Measurements from ENCODE around the gene TBRG4. TPM values are rescaled to one million over a fixed set of nuclear protein-coding genes. Genes with fewer than 3 reads are reported as not detected.

Gene TBRG4
- polyA plus RNA-seq, 2 donors: 38.3 to 41.6 TPM

DNA sequence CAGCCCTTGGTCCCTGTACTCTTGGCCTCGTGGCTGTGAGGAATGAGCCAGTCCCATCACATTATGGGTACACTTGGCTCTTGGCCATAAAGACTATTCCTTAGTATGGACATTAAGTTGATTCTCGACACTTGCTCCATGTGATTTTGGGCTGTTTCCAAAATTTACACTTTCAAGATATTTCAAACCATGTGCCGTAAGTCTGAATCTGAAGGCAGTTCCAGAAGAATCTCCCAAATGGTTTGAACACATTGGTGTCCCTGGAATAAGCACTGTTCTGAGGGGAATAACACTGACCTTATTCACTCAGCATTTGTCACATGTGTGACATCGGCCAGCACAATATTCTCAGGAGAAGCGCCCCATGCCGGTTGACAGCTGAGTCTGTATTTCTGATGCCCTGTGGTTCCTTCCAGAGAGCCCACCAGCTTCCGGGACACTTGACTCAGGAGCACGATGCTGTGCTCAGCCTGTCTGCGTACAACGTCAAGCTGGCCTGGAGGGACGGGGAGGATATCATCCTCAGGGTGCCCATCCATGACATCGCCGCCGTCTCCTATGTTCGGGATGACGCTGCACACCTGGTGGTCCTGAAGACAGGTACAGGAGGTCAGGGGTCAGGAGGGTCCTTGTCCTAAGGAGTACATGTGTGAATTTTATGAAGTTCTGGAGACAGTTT is 47.3 kb downstream of the TBRG4 start:
- H3K36me3 ChIP-seq (ENCODE audit: control insufficient read depth in 2 of 2, insufficient read depth in 2 of 2, low read length in 1 of 2): peaks cover 7 to 42% of the 10 kb centered on the region in 2 donors
- H3K9me3 ChIP-seq (ENCODE audit: control insufficient read depth in 2 of 2, insufficient read depth in 1 of 2, low read depth in 1 of 2, low read length in 1 of 2): no peaks in the 10 kb centered on the region
- H3K4me3 ChIP-seq (ENCODE audit: low read depth in 1 of 2, low read length in 2 of 2): no peak overlapping the region
- no peaks in the 10 kb centered on the region for H3K27me3 ChIP-seq (ENCODE audit: control insufficient read depth in 1 of 2, insufficient read depth in 2 of 2, low read length in 2 of 2)
- 89 to 94% methylated on average over 16 of the region's 16 CpGs for WGBS, 2 donors
- H3K4me1 ChIP-seq (ENCODE audit: control insufficient read depth in 2 of 2, insufficient read depth in 2 of 2, low read length in 1 of 2): peaks cover 0 to 8% of the 10 kb centered on the region in 2 donors
- H3K27ac ChIP-seq (ENCODE audit: low read depth in 2 of 2, low read length in 1 of 2): no peak overlapping the region

DNA sequence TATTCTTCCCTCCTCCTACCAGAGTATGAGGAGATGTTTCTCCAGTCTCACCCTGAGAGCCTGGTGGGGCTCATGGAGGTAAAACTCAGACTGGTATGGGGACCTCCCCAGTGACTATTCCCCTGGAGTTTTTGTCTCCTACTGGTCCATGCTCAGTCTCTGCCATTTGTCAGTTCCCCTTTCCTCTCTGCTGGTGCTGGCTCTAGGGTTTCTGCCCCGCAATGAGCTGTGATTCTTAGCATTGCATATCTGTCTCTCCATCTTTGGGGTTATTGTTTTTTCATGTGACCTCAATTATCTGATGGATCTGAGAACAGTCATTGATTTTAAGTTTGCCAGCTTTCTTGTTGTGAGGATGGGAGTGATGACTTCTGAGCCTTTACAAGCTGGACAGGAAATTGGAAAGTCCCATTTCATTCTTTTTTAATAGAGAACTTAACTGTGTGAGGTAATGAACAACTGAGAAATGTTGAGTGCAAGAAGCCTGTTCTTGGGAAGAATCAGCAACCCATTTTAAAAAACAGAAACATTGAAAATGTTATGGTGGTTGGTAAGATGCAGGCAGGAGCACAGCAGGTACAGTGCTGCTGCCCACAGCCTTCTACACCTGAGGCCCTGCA is 49.6 kb downstream of the TBRG4 start:
- WGBS, 2 donors: 91 to 93% methylated on average over 1 of the region's 1 CpG
- Histone ChIP-seq H3K36me3 (ENCODE audit: control insufficient read depth in 2 of 2, insufficient read depth in 2 of 2, low read length in 1 of 2) (peaks cover 7 to 30% of the 10 kb centered on the region in 2 donors), H3K9me3 (ENCODE audit: control insufficient read depth in 2 of 2, insufficient read depth in 1 of 2, low read depth in 1 of 2, low read length in 1 of 2) (no peaks in the 10 kb centered on the region), H3K27ac (ENCODE audit: low read depth in 2 of 2, low read length in 1 of 2) (no peak overlapping the region), H3K27me3 (ENCODE audit: control insufficient read depth in 1 of 2, insufficient read depth in 2 of 2, low read length in 2 of 2) (no peaks in the 10 kb centered on the region), H3K4me3 (ENCODE audit: low read depth in 1 of 2, low read length in 2 of 2) (no peak overlapping the region), H3K4me1 (ENCODE audit: control insufficient read depth in 2 of 2, insufficient read depth in 2 of 2, low read length in 1 of 2) (no peaks in the 10 kb centered on the region)

DNA sequence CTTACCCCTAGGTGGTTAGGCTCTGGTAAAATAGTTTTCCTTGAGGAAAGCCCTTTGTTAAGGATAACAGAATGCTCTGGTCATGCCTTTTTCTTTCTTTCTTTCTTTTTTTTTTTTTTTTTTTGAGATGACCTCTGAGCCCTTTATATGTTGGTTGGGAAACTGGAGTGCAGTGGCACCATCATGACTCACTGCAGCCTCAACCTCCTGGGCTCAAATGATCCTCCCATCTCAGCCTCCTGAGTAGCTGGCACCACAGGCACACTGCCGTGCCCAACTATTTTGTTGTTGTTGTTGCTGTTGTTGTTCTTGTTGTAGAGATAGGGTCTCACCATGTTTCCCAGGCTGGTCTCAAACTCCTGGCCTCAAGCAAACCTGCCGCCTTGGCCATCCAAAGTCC is 50.1 kb downstream of the TBRG4 start:
- Histone ChIP-seq H3K27ac (ENCODE audit: low read depth in 2 of 2, low read length in 1 of 2) (no peak overlapping the region), H3K36me3 (ENCODE audit: control insufficient read depth in 2 of 2, insufficient read depth in 2 of 2, low read length in 1 of 2) (peaks cover 7 to 28% of the 10 kb centered on the region in 2 donors), H3K4me1 (ENCODE audit: control insufficient read depth in 2 of 2, insufficient read depth in 2 of 2, low read length in 1 of 2) (no peaks in the 10 kb centered on the region), H3K27me3 (ENCODE audit: control insufficient read depth in 1 of 2, insufficient read depth in 2 of 2, low read length in 2 of 2) (no peaks in the 10 kb centered on the region), H3K4me3 (ENCODE audit: low read depth in 1 of 2, low read length in 2 of 2) (no peak overlapping the region), H3K9me3 (ENCODE audit: control insufficient read depth in 2 of 2, insufficient read depth in 1 of 2, low read depth in 1 of 2, low read length in 1 of 2) (no peaks in the 10 kb centered on the region)
- 97 to 98% methylated on average over 2 of the region's 2 CpGs for WGBS, 2 donors

DNA sequence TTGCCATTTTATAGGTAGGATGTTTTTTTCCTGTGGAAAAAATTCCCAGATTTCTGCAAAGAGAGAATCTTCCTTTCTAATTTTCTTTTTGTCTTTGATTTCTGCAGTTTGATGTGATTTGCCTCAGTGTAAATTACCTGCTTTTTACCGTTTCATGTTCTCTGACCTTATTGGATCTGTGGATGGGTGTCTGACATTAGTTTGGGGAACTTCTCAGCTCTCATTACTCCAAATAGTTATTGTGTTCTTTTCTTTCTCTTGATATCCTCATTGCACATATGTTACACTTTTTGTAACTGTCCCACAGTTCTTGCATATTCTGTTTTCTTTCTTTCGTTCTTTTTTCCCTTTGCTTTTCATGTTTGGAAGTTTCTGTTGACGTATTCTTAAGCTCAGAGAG is 51.2 kb downstream of the TBRG4 start:
- no peak overlapping the region for H3K27ac ChIP-seq (ENCODE audit: low read depth in 2 of 2, low read length in 1 of 2)
- 91 to 94% methylated on average over 3 of the region's 3 CpGs for WGBS, 2 donors
- no peak overlapping the region for H3K4me3 ChIP-seq (ENCODE audit: low read depth in 1 of 2, low read length in 2 of 2)
- H3K36me3 ChIP-seq (ENCODE audit: control insufficient read depth in 2 of 2, insufficient read depth in 2 of 2, low read length in 1 of 2): peaks cover 3 to 22% of the 10 kb centered on the region in 2 donors
- no peaks in the 10 kb centered on the region for H3K4me1 ChIP-seq (ENCODE audit: control insufficient read depth in 2 of 2, insufficient read depth in 2 of 2, low read length in 1 of 2)
- H3K9me3 ChIP-seq (ENCODE audit: control insufficient read depth in 2 of 2, insufficient read depth in 1 of 2, low read depth in 1 of 2, low read length in 1 of 2): no peaks in the 10 kb centered on the region
- H3K27me3 ChIP-seq (ENCODE audit: control insufficient read depth in 1 of 2, insufficient read depth in 2 of 2, low read length in 2 of 2): no peaks in the 10 kb centered on the region

DNA sequence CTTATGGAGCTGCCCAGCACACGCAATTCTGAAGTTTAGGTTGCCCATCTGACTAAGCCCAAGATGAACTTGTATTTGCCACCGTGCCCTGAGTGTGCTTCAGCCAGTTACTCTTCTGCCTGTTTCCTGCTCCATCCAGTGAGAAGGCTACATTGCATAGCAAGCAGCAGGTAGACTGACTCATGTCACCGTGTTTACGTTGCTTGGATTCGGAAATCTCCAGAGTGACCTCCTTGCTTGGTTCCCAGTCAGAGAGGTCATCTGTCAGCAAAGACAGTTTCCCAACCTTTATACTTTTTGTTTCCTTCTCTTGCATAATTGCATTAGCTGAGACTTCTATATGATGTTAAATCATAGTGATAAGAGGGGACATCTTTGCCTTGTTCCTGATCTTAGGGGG is 53.6 kb downstream of the TBRG4 start:
- Histone ChIP-seq H3K36me3 (ENCODE audit: control insufficient read depth in 2 of 2, insufficient read depth in 2 of 2, low read length in 1 of 2) (peaks cover 0 to 7% of the 10 kb centered on the region in 2 donors), H3K9me3 (ENCODE audit: control insufficient read depth in 2 of 2, insufficient read depth in 1 of 2, low read depth in 1 of 2, low read length in 1 of 2) (no peaks in the 10 kb centered on the region), H3K27me3 (ENCODE audit: control insufficient read depth in 1 of 2, insufficient read depth in 2 of 2, low read length in 2 of 2) (no peaks in the 10 kb centered on the region), H3K27ac (ENCODE audit: low read depth in 2 of 2, low read length in 1 of 2) (no peak overlapping the region), H3K4me3 (ENCODE audit: low read depth in 1 of 2, low read length in 2 of 2) (no peak overlapping the region), H3K4me1 (ENCODE audit: control insufficient read depth in 2 of 2, insufficient read depth in 2 of 2, low read length in 1 of 2) (peaks cover 0 to 3% of the 10 kb centered on the region in 2 donors)
- 91 to 94% methylated on average over 5 of the region's 5 CpGs for WGBS, 2 donors

DNA sequence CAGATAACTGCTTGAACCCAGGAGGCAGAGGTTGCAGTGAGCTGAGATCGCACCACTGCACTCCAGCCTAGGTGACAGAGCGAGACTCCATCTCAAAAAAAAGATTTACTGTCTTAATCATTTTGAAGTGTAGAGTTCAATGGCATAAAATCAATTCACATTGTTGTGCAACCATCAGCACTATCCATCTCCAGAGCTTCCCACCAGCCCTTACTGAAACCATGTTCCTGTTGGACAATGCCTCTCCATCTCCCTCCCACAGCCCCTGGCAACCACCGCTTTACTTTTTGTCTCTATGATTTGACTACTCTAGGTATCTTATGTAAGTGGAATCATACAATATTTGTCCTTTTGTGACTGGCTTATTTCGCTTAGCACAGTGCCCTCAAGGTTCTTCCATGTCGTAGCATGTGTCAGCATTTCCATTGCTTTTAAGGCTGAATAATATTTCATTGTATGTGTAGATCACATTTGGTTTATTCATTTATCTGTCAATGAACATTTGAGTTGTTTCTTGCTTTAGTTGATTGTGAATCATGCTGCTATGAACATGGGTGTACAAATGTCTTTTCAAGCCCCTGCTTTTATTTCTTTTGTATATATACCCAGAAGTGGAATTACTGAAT is 55.8 kb downstream of the TBRG4 start:
- no peak overlapping the region for H3K4me3 ChIP-seq (ENCODE audit: low read depth in 1 of 2, low read length in 2 of 2)
- H3K4me1 ChIP-seq (ENCODE audit: control insufficient read depth in 2 of 2, insufficient read depth in 2 of 2, low read length in 1 of 2): peaks cover 0 to 3% of the 10 kb centered on the region in 2 donors
- no peak overlapping the region for H3K27ac ChIP-seq (ENCODE audit: low read depth in 2 of 2, low read length in 1 of 2)
- WGBS, 2 donors: 79 to 81% methylated on average over 5 of the region's 5 CpGs
- H3K27me3 ChIP-seq (ENCODE audit: control insufficient read depth in 1 of 2, insufficient read depth in 2 of 2, low read length in 2 of 2): no peaks in the 10 kb centered on the region
- H3K9me3 ChIP-seq (ENCODE audit: control insufficient read depth in 2 of 2, insufficient read depth in 1 of 2, low read depth in 1 of 2, low read length in 1 of 2): no peaks in the 10 kb centered on the region
- H3K36me3 ChIP-seq (ENCODE audit: control insufficient read depth in 2 of 2, insufficient read depth in 2 of 2, low read length in 1 of 2): peaks cover 0 to 2% of the 10 kb centered on the region in 2 donors

DNA sequence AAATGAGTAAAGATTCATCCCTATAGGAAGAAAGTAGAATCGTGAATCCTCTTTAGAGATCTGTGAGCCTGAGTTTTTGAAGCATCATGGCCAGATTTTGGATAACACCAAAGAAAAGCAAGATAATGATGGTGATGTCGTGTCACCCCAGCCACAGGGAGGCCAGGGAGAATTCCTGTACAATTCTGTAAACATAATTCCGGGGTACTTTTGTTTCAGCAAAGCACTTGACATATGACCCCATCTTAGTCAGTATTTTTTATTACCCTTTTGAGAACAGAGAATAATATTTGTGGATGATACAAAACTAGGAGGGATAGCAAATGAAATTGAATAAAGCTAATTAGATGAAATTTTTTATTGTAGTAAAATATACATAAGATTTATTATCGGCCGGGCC is 56.5 kb downstream of the TBRG4 start:
- WGBS, 2 donors: 92% methylated on average over 5 of the region's 5 CpGs
- Histone ChIP-seq H3K4me3 (ENCODE audit: low read depth in 1 of 2, low read length in 2 of 2) (no peak overlapping the region), H3K27me3 (ENCODE audit: control insufficient read depth in 1 of 2, insufficient read depth in 2 of 2, low read length in 2 of 2) (no peaks in the 10 kb centered on the region), H3K36me3 (ENCODE audit: control insufficient read depth in 2 of 2, insufficient read depth in 2 of 2, low read length in 1 of 2) (peaks cover 0 to 6% of the 10 kb centered on the region in 2 donors), H3K4me1 (ENCODE audit: control insufficient read depth in 2 of 2, insufficient read depth in 2 of 2, low read length in 1 of 2) (peaks cover 0 to 3% of the 10 kb centered on the region in 2 donors), H3K27ac (ENCODE audit: low read depth in 2 of 2, low read length in 1 of 2) (no peak overlapping the region), H3K9me3 (ENCODE audit: control insufficient read depth in 2 of 2, insufficient read depth in 1 of 2, low read depth in 1 of 2, low read length in 1 of 2) (no peaks in the 10 kb centered on the region)

DNA sequence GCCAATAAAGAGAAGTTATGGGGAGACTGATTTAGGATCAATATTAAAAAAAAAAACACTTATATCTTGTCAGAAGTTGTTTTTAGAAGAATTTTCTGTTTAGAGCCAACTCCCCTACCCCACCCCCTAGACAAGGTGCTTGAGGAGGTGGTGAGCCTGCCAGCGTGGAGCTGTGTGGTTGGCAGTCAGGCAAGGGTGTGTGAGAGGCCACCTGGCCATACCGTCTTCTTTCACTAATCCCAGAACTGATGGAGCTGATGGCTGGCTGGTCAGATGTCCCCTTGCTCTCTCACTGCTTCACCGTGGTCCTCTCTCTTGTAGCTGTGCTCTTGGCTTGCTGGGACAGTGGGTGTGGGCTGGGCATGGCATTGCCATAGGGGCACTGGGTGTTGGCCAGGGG is 57.1 kb downstream of the TBRG4 start:
- Histone ChIP-seq H3K9me3 (ENCODE audit: control insufficient read depth in 2 of 2, insufficient read depth in 1 of 2, low read depth in 1 of 2, low read length in 1 of 2) (no peaks in the 10 kb centered on the region), H3K27me3 (ENCODE audit: control insufficient read depth in 1 of 2, insufficient read depth in 2 of 2, low read length in 2 of 2) (no peaks in the 10 kb centered on the region), H3K36me3 (ENCODE audit: control insufficient read depth in 2 of 2, insufficient read depth in 2 of 2, low read length in 1 of 2) (peaks cover 0 to 9% of the 10 kb centered on the region in 2 donors), H3K27ac (ENCODE audit: low read depth in 2 of 2, low read length in 1 of 2) (no peak overlapping the region), H3K4me1 (ENCODE audit: control insufficient read depth in 2 of 2, insufficient read depth in 2 of 2, low read length in 1 of 2) (peaks cover 0 to 3% of the 10 kb centered on the region in 2 donors), H3K4me3 (ENCODE audit: low read depth in 1 of 2, low read length in 2 of 2) (no peak overlapping the region)
- 89 to 90% methylated on average over 3 of the region's 3 CpGs for WGBS, 2 donors

DNA sequence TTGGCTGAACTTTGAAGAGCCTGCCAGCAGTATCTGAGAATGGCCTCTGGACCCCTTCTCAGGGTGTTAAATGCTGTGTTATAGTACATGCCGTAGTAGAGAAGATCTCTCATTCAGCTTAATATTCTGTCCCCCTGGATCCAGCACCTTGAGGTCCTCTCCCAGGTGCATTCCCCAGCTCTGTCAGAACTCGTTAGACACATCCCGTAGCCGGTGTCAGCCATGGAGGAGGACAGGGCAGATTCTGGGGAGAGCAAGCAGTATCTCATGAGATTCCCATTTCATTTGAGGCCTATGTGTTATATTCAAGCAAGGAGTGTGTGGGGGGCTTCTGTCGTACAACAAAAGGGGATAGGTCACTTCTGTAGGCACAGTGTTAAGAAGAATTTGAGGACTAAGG is 57.6 kb downstream of the TBRG4 start:
- Histone ChIP-seq H3K27me3 (ENCODE audit: control insufficient read depth in 1 of 2, insufficient read depth in 2 of 2, low read length in 2 of 2) (no peaks in the 10 kb centered on the region), H3K9me3 (ENCODE audit: control insufficient read depth in 2 of 2, insufficient read depth in 1 of 2, low read depth in 1 of 2, low read length in 1 of 2) (no peaks in the 10 kb centered on the region), H3K4me1 (ENCODE audit: control insufficient read depth in 2 of 2, insufficient read depth in 2 of 2, low read length in 1 of 2) (peaks cover 0 to 3% of the 10 kb centered on the region in 2 donors), H3K27ac (ENCODE audit: low read depth in 2 of 2, low read length in 1 of 2) (no peak overlapping the region), H3K36me3 (ENCODE audit: control insufficient read depth in 2 of 2, insufficient read depth in 2 of 2, low read length in 1 of 2) (peaks cover 0 to 9% of the 10 kb centered on the region in 2 donors), H3K4me3 (ENCODE audit: low read depth in 1 of 2, low read length in 2 of 2) (no peak overlapping the region)
- 94 to 97% methylated on average over 5 of the region's 5 CpGs for WGBS, 2 donors
